Fibroblast of pulmonary artery (primary cell): Measurements from ENCODE around the gene FTCD.

Experiments
- DNase-seq: peaks from one replicate; pipeline ENCODE4 v3.0.0-alpha.2; 2010; ENCODE audit warnings: low read depth
- H3K4me3 ChIP-seq: replicated peaks from 2 replicates; pipeline ENCODE4 v1.5.1; 2011; ENCODE audit warnings: low read depth, mild to moderate bottlenecking, control low read depth, low read length, moderate library complexity
- TF ChIP-seq, protein P1 (sequence below): IDR thresholded peaks from 2 replicates; pipeline ENCODE4 v1.5.1; 2011; ENCODE audit warnings: mild to moderate bottlenecking, control low read depth, low read length, inconsistent platforms; ENCODE audit errors: missing control alignments

Gene FTCD

DNA sequence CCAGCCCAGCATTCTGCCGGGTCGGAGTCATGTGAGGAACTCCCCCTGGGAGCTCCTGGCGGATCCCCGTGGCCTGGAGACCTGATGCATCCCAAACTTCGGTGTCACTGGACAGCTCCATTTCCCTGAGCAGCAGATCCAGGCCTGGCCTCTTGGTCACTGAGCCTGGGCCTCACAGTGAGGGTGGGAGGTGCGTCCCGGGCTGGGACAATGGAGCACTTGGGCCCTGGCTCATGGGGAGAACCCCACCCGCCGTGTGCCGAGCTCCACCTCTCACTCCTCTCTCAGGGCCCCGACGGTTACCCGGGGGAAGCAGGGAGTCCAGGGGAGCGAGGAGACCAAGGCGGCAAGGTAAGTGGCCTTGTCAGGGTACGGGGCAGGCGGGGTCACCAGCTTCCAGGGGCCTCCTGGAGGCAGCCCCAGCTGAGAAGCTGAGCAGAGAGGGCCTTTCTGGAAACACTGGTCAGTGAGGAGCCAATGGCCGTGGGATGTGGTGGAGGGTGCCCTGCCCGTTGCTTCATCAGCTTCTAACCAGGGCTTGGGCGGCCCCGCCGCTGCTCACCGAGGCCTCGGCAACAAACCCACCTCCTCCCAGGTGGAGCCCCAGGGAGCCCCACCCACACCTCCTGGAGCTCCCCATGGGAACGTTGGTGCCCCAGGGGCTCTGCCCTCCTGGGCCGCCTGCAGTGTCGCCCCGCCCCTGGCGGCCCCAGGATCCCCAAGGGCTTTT lies 37.6 kb downstream of the FTCD start:
- no peak for DNase-seq
- H3K4me3 ChIP-seq = no peak overlapping the region
- TF ChIP-seq, protein P1, sequence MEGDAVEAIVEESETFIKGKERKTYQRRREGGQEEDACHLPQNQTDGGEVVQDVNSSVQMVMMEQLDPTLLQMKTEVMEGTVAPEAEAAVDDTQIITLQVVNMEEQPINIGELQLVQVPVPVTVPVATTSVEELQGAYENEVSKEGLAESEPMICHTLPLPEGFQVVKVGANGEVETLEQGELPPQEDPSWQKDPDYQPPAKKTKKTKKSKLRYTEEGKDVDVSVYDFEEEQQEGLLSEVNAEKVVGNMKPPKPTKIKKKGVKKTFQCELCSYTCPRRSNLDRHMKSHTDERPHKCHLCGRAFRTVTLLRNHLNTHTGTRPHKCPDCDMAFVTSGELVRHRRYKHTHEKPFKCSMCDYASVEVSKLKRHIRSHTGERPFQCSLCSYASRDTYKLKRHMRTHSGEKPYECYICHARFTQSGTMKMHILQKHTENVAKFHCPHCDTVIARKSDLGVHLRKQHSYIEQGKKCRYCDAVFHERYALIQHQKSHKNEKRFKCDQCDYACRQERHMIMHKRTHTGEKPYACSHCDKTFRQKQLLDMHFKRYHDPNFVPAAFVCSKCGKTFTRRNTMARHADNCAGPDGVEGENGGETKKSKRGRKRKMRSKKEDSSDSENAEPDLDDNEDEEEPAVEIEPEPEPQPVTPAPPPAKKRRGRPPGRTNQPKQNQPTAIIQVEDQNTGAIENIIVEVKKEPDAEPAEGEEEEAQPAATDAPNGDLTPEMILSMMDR = no peak

DNA sequence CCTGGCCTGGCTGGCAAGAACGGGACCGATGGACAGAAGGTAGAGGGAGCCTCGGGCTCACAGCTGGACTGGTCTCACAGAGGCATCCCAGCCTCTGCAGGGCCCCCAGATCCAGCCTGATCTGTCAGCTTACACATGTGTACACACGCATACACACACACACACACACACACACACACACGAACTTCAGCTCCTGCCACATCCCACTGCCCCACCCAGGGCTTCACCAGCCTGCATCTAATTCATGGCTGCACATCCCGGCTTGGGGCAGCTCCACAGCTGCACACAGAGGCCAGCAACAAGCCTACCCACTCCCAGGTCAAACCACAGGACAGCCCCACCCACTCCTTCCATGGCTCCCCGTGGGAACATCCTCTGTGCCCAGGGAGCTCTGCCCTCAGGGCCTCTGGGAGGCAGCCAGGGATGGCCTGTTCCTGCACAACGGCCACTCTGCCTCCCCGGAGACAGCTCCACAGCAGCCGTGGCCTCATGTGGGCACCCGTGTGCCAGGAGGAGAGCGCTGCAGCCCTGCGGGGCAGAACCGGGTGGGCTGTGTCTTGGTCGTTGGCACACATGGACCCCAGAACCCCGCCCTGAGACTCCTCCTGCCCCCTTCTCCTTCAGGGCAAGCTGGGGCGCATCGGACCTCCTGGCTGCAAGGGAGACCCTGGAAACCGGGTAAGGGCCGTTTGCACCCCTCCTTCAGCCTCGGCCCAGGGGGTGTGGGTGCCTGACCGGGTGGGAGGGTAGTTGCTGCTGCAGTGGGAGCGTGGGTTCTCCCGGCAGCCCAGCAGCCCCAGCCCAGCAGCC lies 38.4 kb downstream of the FTCD start:
- TF ChIP-seq, protein P1 = no peak
- no peak overlapping the region for H3K4me3 ChIP-seq
- no peak for DNase-seq

DNA sequence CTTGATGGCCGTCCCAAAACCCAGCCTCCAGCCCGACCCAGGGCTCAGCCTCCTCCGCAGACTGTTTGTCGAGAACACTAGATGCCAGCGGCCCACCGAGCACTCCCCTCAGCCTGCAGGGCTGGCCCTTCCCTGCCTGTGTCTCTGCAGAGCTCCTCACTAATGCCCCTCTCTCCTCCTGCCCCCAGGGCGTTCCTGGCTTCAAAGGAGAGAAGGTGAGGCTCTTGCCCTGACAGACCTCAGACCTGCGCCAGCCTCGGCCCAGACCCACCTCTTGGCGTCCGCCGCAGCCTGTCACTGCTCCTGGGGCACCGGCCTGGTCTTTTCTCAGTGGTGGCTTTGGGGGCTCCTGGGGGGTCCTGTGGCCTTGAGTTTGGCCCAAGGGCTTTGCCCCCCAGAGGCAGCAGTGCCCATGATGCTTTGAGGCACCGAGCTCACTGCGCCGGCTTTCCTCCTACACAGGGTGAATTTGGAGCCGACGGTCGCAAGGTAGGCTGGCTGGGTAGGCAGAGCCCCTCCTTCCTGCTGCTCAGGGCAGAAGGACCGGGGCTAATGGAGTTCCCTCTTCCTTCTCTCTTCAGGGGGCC lies 39.1 kb downstream of the FTCD start:
- H3K4me3 ChIP-seq = no peak overlapping the region
- no peak for DNase-seq
- TF ChIP-seq, protein P1 = no peak

DNA sequence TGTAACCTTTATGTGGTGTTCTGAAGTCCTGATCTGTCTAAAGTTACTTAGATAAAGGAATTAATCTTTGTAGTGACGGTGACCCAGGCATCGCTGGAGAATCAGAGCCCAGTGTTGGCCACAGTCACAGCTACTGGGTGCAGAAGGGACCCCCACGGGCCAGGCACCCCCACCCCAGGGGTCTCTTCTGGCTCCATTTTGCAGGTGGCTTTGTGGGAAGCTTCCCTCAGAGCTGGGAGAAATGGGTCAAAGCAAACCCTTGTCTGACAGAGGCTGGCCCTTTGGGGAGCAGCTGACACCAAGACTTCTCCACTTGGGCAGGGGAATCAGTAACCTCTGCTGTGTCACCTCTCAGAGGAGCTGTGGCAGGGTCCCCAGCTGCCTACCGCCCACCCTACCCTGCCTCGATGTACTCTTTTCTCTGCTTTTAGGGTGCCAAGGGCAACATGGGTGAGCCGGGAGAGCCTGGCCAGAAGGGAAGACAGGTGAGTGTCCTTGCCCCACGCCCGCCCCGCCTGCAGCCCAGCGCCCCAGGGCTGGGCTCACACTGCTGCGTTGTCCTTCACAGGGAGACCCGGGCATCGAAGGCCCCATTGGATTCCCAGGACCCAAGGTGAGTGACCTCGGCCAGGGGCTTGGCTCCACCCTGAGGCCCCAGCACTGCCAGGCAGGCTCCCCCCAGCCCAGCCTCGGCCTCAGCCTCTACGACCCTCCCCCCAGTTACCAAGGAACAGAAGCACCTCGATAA lies 39.8 kb downstream of the FTCD start:
- TF ChIP-seq, protein P1 = no peak
- no peak for DNase-seq
- no peak overlapping the region for H3K4me3 ChIP-seq

DNA sequence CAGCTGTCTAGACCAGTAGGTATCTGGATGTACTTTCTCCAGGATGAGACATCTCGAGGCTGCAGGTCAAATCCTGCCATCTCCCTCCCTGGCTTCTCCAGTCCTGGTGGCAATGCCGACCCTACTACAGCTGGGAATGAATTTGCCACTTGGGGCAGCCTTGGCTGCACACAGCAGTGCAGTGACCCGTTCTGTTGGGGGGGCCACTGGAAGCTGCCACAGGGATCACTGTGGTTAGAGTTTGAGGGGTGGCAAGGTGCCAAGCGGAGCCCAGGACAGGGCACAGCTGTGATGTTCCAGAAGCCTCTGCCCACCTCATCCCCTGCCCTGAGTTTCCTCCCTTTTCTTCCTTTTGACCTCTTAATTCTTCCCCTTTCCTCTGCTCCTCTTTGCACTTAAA lies 40.4 kb downstream of the FTCD start:
- DNase-seq = no peak
- H3K4me3 ChIP-seq = no peak overlapping the region
- TF ChIP-seq, protein P1 = no peak

DNA sequence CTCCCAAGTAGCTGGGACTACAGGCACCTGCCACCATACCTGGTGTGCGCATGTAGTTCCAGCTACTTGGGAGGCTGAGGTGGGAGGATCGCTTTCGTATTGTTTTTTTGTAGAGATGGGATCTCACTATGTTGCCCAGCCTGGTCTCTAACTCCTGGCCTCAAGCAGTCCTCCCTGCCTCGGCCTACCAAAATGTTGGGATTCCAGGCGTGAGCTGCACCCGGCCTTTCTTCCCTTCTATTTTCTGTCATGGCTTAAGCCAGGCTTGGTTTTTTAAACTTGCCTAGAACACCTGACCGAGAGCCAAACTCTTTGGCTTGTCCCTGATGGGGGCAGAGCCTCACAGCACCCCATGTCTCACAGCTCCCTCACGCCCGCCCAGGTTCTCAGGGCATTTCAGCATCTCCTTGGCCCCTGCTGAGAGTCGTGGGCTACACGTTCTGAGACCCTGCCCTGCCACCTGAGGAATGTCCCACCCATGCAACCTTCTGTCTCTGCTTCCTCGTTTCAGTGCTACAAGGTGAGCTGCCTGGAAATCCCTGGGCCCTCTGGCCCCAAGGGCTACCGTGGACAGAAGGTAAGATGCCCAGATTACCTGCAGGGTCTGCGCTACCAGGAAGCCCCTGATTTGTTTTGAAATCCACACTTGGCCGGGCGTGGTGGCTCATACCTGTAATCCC lies 41.7 kb downstream of the FTCD start:
- DNase-seq = no peak
- TF ChIP-seq, protein P1 = no peak
- no peak overlapping the region for H3K4me3 ChIP-seq
